Measurements from ENCODE around the gene ZDHHC14.

The ZDHHC14 gene

DNA sequence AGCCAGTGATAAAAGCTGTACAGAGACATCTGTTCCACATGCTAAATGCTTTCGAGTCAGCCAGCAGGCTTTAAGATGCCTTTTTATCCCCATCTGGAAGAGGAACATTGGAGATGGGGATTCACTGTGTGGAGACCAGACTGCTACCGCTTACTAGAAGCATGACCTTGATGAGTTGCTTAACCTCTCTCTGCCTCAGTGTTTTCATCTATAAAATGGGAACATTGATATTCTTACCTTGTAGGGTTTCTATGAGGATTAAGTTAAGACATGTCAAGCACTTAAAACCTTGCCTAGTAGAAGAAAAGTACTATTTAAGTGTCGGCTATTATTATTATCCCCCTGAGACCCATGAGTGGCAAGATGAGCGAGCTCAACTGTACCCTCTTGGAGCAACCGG, 276.8 kb downstream of the ZDHHC14 start:
- no peak for DNase-seq (ENCODE audit: low read depth in 1 of 2, low spot score in 1 of 2)
- Histone ChIP-seq H3K27me3 (ENCODE audit: insufficient read depth, poor library complexity, severe bottlenecking) (no peaks in the 10 kb centered on the region), H3K27ac (replicated peaks) (no peak overlapping the region), H3K4me3 (replicated peaks; ENCODE audit: insufficient read depth, low read length) (no peak overlapping the region)
- TF ChIP-seq, protein P1, sequence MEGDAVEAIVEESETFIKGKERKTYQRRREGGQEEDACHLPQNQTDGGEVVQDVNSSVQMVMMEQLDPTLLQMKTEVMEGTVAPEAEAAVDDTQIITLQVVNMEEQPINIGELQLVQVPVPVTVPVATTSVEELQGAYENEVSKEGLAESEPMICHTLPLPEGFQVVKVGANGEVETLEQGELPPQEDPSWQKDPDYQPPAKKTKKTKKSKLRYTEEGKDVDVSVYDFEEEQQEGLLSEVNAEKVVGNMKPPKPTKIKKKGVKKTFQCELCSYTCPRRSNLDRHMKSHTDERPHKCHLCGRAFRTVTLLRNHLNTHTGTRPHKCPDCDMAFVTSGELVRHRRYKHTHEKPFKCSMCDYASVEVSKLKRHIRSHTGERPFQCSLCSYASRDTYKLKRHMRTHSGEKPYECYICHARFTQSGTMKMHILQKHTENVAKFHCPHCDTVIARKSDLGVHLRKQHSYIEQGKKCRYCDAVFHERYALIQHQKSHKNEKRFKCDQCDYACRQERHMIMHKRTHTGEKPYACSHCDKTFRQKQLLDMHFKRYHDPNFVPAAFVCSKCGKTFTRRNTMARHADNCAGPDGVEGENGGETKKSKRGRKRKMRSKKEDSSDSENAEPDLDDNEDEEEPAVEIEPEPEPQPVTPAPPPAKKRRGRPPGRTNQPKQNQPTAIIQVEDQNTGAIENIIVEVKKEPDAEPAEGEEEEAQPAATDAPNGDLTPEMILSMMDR (IDR thresholded peaks at IDR 0.05; ENCODE audit: insufficient read depth, low read length) = no peak
- TF ChIP-seq GABPA (IDR thresholded peaks at IDR 0.05; ENCODE audit: low read depth) (no peak), POLR2AphosphoS5 (IDR thresholded peaks at IDR 0.05; ENCODE audit: low read depth) (no peak), SPI1 (IDR thresholded peaks at IDR 0.05; ENCODE audit: borderline replicate concordance, low read depth) (no peak)
- TF ChIP-seq, protein P2, sequence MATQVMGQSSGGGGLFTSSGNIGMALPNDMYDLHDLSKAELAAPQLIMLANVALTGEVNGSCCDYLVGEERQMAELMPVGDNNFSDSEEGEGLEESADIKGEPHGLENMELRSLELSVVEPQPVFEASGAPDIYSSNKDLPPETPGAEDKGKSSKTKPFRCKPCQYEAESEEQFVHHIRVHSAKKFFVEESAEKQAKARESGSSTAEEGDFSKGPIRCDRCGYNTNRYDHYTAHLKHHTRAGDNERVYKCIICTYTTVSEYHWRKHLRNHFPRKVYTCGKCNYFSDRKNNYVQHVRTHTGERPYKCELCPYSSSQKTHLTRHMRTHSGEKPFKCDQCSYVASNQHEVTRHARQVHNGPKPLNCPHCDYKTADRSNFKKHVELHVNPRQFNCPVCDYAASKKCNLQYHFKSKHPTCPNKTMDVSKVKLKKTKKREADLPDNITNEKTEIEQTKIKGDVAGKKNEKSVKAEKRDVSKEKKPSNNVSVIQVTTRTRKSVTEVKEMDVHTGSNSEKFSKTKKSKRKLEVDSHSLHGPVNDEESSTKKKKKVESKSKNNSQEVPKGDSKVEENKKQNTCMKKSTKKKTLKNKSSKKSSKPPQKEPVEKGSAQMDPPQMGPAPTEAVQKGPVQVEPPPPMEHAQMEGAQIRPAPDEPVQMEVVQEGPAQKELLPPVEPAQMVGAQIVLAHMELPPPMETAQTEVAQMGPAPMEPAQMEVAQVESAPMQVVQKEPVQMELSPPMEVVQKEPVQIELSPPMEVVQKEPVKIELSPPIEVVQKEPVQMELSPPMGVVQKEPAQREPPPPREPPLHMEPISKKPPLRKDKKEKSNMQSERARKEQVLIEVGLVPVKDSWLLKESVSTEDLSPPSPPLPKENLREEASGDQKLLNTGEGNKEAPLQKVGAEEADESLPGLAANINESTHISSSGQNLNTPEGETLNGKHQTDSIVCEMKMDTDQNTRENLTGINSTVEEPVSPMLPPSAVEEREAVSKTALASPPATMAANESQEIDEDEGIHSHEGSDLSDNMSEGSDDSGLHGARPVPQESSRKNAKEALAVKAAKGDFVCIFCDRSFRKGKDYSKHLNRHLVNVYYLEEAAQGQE (IDR thresholded peaks at IDR 0.05; ENCODE audit: insufficient replicate concordance, low read depth) = no peak

DNA sequence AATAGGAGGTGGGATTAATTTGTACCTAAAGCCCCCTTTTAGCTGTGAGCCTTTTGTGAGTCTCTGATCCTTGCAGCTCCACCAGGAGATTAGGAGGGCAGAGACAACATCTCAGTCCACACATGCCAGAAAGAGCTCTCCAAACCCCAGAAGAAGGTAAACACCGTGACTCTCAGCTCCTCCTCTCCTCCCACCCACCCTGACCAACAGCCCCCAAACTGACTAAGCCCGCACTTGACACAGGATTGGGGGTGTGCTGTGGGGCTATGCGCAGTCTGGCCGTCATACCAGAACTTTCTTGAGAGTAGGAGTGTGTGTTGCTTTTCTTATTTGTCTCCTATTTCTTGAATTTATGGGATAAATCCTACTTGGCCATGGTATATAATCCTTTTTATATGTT, 277.3 kb downstream of the ZDHHC14 start:
- H3K4me3 ChIP-seq (replicated peaks; ENCODE audit: insufficient read depth, low read length) = no peak overlapping the region
- no peak overlapping the region for H3K27ac ChIP-seq (replicated peaks)
- H3K27me3 ChIP-seq (ENCODE audit: insufficient read depth, poor library complexity, severe bottlenecking) = no peaks in the 10 kb centered on the region
- DNase-seq (ENCODE audit: low read depth in 1 of 2, low spot score in 1 of 2) = no peak
- TF ChIP-seq POLR2AphosphoS5 (IDR thresholded peaks at IDR 0.05; ENCODE audit: low read depth) (no peak), SPI1 (IDR thresholded peaks at IDR 0.05; ENCODE audit: borderline replicate concordance, low read depth) (no peak), GABPA (IDR thresholded peaks at IDR 0.05; ENCODE audit: low read depth) (no peak)
- TF ChIP-seq, protein P2 (IDR thresholded peaks at IDR 0.05; ENCODE audit: insufficient replicate concordance, low read depth) = no peak
- TF ChIP-seq, protein P1 (IDR thresholded peaks at IDR 0.05; ENCODE audit: insufficient read depth, low read length) = no peak

DNA sequence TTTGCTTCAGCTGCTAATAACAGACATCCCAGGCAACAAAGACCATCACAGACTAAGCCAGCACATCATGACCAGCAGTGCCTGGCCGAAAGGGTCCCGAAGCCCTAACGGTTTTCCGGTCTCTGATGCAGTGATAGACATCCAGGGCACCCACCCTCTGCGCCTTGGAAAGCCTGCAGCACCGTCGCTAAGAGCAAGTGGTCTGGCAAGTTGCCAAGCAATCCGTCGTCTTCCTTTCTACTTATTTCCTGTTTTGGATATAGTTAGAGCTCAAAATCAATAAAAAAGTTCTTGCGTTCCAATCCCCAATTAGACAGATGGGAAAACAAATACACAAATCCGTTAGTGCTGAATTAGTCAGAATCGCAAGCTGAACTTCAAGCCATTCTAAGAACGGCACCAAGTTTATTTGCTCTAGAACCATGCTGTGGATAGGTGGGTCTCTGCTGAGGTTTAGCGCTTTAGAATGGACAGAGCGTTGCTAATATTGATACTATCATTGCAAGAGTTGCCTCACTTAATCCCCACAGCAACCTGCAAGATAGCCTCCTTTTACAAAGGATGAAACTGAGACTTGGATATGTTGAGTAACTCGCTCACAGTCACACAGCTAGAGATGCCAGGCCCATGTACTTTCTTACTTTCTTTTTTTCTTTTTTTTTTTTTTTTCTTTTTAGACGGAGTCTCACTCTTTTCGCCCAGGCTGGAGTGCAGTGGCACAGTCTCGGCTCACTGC, 278.7 kb downstream of the ZDHHC14 start:
- Histone ChIP-seq H3K27ac (replicated peaks) (no peak overlapping the region), H3K4me3 (replicated peaks; ENCODE audit: insufficient read depth, low read length) (no peak overlapping the region), H3K27me3 (ENCODE audit: insufficient read depth, poor library complexity, severe bottlenecking) (no peaks in the 10 kb centered on the region)
- no peak for DNase-seq (ENCODE audit: low read depth in 1 of 2, low spot score in 1 of 2)
- TF ChIP-seq, protein P2 (IDR thresholded peaks at IDR 0.05; ENCODE audit: insufficient replicate concordance, low read depth) = no peak
- TF ChIP-seq, protein P1 (IDR thresholded peaks at IDR 0.05; ENCODE audit: insufficient read depth, low read length) = no peak
- TF ChIP-seq SPI1 (IDR thresholded peaks at IDR 0.05; ENCODE audit: borderline replicate concordance, low read depth) (no peak), POLR2AphosphoS5 (IDR thresholded peaks at IDR 0.05; ENCODE audit: low read depth) (no peak), GABPA (IDR thresholded peaks at IDR 0.05; ENCODE audit: low read depth) (no peak)
